ENCODE data around the gene ANXA2R.

DNA sequence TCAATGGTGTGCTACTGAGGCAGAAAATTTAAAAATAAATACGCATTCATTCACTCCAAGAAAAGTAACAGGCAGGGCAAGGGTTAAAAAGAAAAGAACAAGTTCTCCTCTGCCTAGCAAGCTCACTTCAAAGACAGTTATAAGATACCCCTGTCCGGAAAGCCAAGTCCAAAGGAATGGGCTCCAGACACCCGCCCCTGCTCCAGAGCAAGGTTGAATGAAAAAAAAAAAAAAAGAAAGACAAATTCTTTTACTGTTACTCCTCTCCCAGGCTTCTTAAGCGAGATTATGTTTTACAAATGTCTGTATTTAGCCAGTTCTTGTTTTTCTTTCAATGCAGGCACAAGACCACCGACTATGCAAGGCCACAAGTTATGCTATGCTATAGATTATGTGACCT, 9.1 kb upstream of the ANXA2R start:
- TF ChIP-seq RFX5 (IDR thresholded peaks at IDR 0.05; ENCODE audit: low read depth, low read length) = no peak
- TF ChIP-seq MXI1 (IDR thresholded peaks at IDR 0.05; ENCODE audit: borderline replicate concordance, low read depth, low read length) = no peak
- TF ChIP-seq, protein P1, sequence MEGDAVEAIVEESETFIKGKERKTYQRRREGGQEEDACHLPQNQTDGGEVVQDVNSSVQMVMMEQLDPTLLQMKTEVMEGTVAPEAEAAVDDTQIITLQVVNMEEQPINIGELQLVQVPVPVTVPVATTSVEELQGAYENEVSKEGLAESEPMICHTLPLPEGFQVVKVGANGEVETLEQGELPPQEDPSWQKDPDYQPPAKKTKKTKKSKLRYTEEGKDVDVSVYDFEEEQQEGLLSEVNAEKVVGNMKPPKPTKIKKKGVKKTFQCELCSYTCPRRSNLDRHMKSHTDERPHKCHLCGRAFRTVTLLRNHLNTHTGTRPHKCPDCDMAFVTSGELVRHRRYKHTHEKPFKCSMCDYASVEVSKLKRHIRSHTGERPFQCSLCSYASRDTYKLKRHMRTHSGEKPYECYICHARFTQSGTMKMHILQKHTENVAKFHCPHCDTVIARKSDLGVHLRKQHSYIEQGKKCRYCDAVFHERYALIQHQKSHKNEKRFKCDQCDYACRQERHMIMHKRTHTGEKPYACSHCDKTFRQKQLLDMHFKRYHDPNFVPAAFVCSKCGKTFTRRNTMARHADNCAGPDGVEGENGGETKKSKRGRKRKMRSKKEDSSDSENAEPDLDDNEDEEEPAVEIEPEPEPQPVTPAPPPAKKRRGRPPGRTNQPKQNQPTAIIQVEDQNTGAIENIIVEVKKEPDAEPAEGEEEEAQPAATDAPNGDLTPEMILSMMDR (conservative IDR thresholded peaks at IDR 0.05; ENCODE audit: low read depth, low read length) = no peak
- TF ChIP-seq POLR2A (IDR thresholded peaks at IDR 0.05; ENCODE audit: low read depth, low read length) = no peak
- TF ChIP-seq RAD21 (IDR thresholded peaks at IDR 0.05; ENCODE audit: low read length) = no peak
- TF ChIP-seq CEBPB (IDR thresholded peaks at IDR 0.05; ENCODE audit: low read depth, low read length) = no peak
- TF ChIP-seq NFE2L2 (IDR thresholded peaks at IDR 0.05; ENCODE audit: low read depth, low read length) = no peak
- TF ChIP-seq SMC3 (IDR thresholded peaks at IDR 0.05; ENCODE audit: low read depth, low read length) = no peak
